B cell (primary cell): ENCODE data around the gene ACE.

Source experiments
- EZH2 ChIP-seq: IDR thresholded peaks from 2 replicates; pipeline ENCODE4 v1.6.1; 2012; ENCODE audit warnings: borderline replicate concordance, low read depth, mild to moderate bottlenecking, moderate library complexity, low read length; ENCODE audit not compliant: insufficient read depth, poor library complexity, severe bottlenecking
- TF ChIP-seq, protein P1 (sequence below): fragments of 200-600 bp; IDR thresholded peaks from one replicate; pipeline ENCODE4 v1.8.0; 2022; ENCODE audit warnings: antibody characterized with exemption, mild to moderate bottlenecking

DNA sequence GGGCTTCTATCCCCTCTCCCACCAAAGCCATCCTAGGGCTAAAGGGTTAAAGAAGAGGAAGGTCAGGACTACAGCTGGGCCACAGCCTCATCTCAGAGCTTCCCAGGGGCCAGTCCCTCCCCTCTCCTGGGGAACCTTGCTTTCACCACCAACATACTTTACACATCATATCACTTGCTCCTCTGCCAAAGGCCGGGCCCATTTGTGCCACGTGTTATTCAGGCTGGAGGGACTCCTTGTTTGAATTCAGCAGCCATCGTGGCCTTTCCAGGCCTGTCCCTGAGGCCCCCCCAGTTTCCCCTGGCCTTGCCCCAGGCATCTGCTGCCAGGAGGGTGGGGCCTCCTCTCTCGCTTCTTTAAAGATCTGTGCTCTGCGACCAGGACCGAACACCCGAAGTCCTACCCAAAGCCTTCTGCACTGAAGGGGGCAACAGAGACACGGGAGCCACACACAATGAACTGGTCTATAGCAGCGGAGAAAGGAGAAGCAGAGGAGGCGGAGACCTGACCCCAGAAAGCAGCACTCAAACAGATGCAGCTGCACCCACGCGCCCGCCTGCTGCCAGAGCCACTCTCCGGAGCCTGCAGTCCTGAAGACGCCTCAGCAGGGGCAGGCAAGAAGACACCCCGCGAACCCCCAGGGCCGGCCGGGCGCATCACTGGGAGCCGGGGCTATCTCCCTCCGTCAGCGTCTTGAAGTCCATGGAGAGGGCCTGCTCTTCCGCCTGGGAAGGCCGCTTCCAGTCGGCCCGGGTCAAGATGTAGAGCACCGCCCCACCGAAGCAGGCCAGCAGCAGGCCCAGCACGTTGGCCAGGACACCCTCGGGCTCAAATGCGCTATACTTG is 42.9 kb upstream of the ACE start:
- TF ChIP-seq, protein P1, sequence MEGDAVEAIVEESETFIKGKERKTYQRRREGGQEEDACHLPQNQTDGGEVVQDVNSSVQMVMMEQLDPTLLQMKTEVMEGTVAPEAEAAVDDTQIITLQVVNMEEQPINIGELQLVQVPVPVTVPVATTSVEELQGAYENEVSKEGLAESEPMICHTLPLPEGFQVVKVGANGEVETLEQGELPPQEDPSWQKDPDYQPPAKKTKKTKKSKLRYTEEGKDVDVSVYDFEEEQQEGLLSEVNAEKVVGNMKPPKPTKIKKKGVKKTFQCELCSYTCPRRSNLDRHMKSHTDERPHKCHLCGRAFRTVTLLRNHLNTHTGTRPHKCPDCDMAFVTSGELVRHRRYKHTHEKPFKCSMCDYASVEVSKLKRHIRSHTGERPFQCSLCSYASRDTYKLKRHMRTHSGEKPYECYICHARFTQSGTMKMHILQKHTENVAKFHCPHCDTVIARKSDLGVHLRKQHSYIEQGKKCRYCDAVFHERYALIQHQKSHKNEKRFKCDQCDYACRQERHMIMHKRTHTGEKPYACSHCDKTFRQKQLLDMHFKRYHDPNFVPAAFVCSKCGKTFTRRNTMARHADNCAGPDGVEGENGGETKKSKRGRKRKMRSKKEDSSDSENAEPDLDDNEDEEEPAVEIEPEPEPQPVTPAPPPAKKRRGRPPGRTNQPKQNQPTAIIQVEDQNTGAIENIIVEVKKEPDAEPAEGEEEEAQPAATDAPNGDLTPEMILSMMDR = no peak
- no peak for TF ChIP-seq EZH2
